Measurements from ENCODE around the gene KRT73.

Gene KRT73

DNA sequence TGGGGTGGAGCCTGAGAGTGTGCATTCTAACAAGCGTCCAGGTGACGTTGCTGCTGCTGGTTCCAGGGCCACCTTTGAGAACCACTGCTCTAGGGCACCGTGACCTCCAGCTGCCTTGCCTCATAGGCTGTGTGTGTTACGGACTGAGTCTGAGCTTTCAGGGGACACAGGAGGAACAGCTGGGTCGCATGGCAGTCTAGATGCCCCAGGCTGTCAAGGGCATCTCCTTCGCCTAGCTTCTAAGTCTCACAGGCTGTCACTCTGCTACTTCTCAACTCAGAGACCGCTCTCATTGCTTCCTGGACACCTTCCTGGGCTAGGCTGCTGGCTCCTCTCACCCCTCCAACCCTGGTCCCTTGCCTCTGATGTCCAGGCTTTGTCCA is 965 bp downstream of the KRT73 start:
- no peak for DNase-seq

GRCh38 chr12:52616680-52617402 is 1.5 kb downstream of the KRT73 start:
- DNase-seq = no peak

DNA sequence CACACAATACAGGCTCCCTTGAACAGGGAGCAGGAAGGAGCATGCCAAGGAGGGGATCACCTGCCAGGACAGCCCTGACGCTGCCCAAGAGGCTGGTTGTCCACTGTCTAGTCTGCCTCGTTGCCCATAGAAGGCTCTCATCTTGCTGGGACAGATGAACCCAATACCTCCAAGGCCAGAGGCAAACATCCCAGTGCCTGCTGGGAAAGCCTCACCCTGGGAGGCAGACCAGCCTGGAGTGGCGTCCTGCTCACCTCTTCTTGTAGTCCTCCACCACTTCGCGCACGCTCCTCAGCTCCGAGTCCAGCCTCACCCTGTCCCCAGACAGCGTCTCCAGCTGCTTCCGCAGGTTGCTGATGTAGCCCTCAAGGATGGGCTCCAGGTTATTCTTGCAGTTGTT is 2.4 kb downstream of the KRT73 start:
- DNase-seq = no peak

DNA sequence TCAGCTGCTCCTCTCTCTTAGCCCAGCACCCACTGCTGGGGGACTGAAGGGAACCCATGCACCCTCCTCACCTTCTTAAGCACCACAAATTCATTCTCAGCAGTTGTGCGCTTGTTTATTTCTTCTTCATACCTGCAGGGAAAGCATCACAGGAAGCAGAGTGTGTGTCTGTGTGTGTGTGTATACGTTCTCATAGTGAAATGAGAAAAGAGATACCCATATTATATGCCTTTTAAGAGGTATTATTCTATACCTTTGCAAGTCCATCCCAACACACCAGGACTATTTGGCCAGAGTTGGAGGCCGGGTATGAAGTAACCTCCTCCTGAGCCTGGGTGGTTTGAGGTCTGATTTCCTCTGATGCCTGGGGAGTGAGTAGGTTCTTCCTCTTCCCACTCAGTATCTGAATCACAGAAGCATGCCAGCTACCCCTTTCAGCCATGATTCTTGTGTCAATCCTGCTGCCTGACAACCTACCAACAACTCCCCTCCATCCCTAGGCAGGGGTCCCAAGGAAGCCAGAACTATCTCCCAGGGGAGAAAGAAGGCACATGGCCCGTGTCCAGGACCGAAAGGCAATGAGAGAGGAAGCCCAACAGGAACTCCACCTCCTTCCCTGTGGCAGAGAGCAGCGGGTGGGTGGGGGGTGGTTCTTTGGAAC is 3.0 kb downstream of the KRT73 start:
- DNase-seq = no peak

DNA sequence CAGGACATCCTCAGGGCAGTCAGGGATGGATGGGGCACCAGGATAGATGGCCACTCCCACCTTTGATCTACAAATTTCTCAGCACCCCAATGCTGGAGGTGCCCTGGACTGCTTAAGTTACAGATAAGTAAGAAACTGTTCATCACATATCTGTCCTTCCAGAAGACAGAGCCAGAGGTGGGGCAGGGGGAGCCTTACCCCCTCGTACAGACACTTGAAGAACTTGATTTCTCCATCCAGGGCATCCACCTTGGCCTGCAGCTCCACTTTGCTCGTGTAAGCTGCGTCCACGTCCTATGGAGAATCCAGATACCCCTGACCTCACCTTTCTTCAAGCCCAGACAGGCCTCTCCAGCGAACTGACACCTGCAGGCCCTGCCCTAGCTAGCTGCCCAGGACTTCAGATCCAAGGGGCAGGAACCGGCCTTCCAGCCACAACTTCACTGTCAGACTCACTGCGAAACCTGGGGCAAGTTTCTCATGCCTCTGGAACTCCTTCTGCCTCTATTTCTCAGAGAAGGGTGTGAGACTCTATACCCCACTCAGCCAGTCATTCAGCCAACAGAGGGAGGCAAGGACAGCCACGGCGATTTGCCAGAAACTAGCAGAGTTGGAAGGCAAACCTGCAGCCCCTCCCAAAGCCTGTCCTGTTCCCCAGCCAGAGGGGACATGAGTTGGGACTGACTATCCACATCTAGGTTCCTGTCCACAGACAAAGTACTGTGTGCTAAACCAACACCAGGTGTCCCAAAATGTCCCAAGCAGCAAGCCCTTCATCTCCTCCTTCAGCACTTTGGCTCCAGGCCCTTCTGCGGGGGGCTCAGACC is 3.8 kb downstream of the KRT73 start:
- DNase-seq = no peak

GRCh38 chr12:52613384-52614030 is 4.9 kb downstream of the KRT73 start:
- no peak for DNase-seq

DNA sequence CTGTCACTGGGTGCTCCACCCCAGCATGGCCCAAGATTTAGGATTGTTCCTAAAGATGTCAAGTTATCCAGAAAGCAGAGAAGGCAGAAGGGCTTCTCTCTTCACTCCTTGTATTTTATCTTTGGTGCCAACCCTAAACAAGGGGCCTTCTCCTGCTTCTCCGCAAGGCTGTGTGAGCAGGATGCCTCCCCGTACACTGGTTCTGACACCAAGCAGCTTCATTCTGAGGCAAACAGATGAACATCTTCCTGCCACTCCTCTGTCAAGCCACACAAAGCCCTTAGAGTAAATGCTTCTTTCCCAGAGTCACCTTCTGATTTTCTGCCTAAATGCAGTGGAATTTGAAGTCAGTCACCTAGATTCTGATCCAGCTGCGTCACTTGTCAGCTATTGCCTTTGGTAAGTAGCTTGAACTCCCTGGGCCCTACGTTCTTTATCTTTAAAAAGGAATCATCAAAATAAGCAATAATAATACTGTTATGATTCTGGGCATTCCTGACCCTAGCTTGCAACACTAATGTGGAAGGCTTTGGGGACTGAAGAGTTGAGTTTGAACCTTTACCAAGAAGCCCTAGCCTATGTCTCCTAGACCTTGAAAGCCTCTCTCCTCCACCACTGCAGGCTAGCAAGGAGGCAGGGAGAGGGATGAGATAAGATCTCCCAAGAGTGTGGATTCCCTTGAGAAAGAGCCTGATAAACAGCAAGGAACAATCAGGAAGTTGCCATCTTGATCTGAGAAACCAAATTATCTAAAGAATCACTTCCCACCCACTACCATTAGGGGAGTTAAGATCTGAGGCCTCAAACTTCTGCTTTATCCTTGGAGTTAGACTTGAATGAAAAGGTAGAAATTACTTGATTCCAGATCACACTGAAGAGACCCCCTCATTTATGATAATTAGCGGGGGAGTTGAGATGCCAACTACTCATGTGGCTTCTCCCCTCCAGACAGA is 5.7 kb downstream of the KRT73 start:
- no peak for DNase-seq

DNA sequence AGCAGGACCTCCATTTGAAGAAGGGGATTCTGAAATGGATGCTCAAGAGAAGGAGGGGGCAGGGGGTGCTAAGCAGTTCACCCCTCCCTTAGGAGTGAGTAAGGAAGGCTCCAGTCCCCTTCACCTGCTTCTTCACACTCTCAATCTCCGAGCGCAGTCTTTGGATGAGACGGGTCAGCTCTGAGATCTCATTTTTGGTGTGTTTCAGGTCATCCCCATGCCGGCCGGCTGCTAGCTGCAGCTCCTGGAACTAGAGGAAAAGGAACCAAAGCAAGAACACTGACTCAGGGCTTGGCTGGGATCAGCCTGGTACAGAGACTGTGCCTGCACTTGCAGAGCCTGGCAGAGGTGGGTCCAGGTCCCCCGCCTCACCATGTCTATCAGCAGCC is 7.3 kb downstream of the KRT73 start:
- DNase-seq = no peak

DNA sequence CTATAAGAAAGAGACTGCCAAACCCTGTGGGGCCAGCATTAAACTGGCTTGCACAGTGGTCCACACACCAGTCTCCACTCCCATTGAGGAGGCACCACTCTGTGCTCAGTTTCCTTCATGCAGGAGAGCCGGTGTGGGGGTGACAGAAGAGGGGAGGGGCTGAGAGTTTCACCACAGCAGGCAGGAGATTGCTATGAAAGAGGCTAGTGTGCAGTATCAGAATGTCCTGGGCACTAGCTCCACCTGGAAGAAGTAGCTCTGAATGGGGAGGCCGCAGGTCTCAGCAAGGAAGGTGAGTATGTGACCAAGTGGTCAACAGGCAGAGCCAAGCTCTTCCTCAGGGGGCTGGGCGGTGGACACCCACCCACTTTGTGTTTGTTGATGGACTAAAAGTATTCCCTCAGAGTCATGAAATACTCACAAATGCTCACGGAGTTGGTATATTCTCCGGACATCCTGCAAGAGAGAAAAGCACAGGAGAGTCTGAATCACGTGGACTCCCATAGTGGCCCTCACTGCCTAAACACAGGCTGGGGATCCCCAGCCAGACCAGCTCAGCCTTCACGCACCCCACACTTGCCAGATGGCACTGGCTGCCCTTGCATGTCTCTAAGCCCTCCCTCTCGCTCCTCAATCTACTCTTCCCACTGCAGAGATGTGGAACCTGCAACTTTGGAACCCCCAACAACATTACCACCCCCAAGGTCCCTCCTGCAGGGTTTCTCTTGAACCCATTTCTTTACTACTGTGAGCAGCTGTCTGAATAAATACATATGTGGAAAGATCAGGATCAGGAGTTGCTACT is 9.3 kb downstream of the KRT73 start:
- no peak for DNase-seq

GRCh38 chr12:52608161-52608560 is 10.2 kb downstream of the KRT73 start:
- DNase-seq = no peak

GRCh38 chr12:52607314-52607713 is 11.0 kb downstream of the KRT73 start:
- DNase-seq = no peak

GRCh38 chr12:52606581-52607218 is 11.7 kb downstream of the KRT73 start:
- DNase-seq = no peak

DNA sequence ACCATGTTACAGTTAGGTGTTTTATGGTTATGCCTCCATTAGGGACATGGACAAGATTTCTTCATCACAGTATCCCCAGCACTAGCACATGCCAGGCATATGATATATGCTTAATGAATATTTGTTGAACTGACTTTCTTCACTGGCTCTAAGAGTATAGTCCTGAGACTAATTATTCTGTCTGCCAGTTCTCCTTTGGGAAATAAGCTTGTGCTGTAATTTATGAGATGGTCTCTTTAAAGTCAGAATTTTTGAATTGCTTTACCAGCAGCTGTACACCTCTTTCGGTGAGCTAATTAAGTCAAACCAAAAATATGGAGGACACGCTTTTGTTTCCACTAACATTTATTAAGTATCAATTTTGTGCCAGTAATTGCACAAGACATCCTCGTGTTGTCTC is 12.3 kb downstream of the KRT73 start:
- DNase-seq = no peak

DNA sequence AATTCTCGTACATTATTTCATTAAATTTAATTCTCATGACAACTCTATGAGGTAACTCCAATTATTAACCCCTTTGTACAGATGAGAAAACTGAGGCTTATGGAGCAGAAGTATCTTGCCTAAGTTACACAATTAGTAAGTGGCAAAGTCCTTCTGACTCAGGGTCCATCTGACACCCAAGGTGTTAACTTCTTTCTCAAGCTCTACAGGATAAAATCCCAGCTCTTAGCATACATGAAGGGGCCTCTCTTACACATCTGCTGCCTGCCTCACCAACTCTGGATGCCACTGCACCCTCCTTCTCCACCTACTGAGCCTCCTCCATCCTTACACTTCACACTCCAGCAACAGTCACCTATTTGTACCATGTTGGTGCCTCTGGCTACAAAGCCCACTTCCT is 12.8 kb downstream of the KRT73 start:
- DNase-seq = no peak

GRCh38 chr12:52604859-52605258 is 13.5 kb downstream of the KRT73 start:
- DNase-seq = no peak

GRCh38 chr12:52603314-52603713 is 15.0 kb downstream of the KRT73 start:
- DNase-seq = no peak

- DNase-seq = no peak
Measured at GRCh38 chr12:52602552-52602951, 15.8 kb downstream of the KRT73 start.

GRCh38 chr12:52601671-52602070 is 16.7 kb downstream of the KRT73 start:
- no peak for DNase-seq

- no peak for DNase-seq
Measured at GRCh38 chr12:52600941-52601481, 17.3 kb downstream of the KRT73 start, which contains the start of gene KRT72. Gene KRT72 (minus strand): TSS chr12:52601463. CDS start chr12:52601452, 11 bp downstream.

DNA sequence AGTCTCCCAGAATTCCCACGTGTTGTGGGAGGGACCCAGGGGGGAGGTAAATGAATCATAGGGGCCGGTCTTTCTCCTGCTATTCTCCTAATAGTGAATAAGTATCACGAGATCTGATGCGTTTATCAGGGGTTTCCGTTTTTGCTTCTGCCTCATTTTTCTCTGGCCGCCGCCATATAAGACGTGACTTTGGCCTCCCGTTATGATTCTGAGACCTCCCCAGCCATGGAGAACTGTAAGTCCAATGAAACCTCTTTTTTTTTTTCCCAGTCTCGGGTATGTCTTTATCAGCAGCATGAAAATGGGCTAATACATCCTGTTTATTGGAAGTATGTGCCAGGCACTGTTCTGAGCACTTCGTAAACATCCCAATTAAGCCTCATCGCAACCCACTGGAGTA is 17.9 kb downstream of the KRT73 start:
- no peak for DNase-seq
